RWPE2 (cell line): ENCODE measurements around the gene SPOCD1.

Source experiments
- ATAC-seq: fragments of 200-7000 bp; cut with Tn5 transposase; 3 replicates; pipeline ENCODE4 v1.9.1; 2021; ENCODE audit warnings: low read depth
- DNase-seq: peaks from one replicate; pipeline ENCODE4 v3.0.0-alpha.2; 2020; ENCODE audit warnings: low spot score
- H3K27ac ChIP-seq: fragments of 450-650 bp; 2 replicates; pipeline ENCODE4 v1.5.1; 2017; ENCODE audit warnings: mild to moderate bottlenecking; ENCODE audit not compliant: poor library complexity, severe bottlenecking
- H3K27me3 ChIP-seq: fragments of 250-450 bp; sonication (Bioruptor Pico); 2 replicates; pipeline ENCODE4 v1.5.1; 2021; ENCODE audit warnings: mild to moderate bottlenecking, moderate library complexity; ENCODE audit not compliant: insufficient read depth, poor library complexity, severe bottlenecking
- H3K36me3 ChIP-seq: fragments of 250-450 bp; sonication (Bioruptor Pico); 2 replicates; pipeline ENCODE4 v1.5.1; 2020; ENCODE audit warnings: low read depth, mild to moderate bottlenecking, moderate library complexity
- H3K4me1 ChIP-seq: fragments of 250-450 bp; sonication (Bioruptor Pico); 2 replicates; pipeline ENCODE4 v1.5.1; 2021; ENCODE audit warnings: mild to moderate bottlenecking, moderate library complexity; ENCODE audit not compliant: insufficient read depth, poor library complexity, severe bottlenecking
- H3K4me3 ChIP-seq: fragments of 250-450 bp; sonication (Bioruptor Pico); 2 replicates; pipeline ENCODE4 v1.5.1; 2021; ENCODE audit warnings: mild to moderate bottlenecking, moderate library complexity; ENCODE audit not compliant: severe bottlenecking
- H3K9me3 ChIP-seq: fragments of 250-450 bp; sonication (Bioruptor Pico); 2 replicates; pipeline ENCODE4 v1.5.1; 2021; ENCODE audit warnings: mild to moderate bottlenecking, moderate library complexity; ENCODE audit not compliant: severe bottlenecking
- CTCF ChIP-seq: fragments of 450-650 bp; IDR thresholded peaks from one replicate; pipeline ENCODE4 v1.5.1; 2017; ENCODE audit warnings: mild to moderate bottlenecking, moderate library complexity; ENCODE audit not compliant: poor library complexity, severe bottlenecking

SPOCD1 gene

GRCh38 chr1:31804098-31804497 is 11.7 kb downstream of the SPOCD1 start:
- Histone ChIP-seq H3K27me3 (no peaks in the 10 kb centered on the region), H3K4me3 (no peak overlapping the region), H3K36me3 (no peaks in the 10 kb centered on the region), H3K4me1 (peaks cover 2% of the 10 kb centered on the region), H3K27ac (no peak overlapping the region), H3K9me3 (no peaks in the 10 kb centered on the region)
- no peak for DNase-seq
- no peak for TF ChIP-seq CTCF
- no peak for ATAC-seq

- TF ChIP-seq CTCF: no peak
- H3K27ac ChIP-seq: no peak overlapping the region
- DNase-seq (no peak), ATAC-seq (no peak)
- no peak overlapping the region for H3K4me3 ChIP-seq
- H3K27me3 ChIP-seq: no peaks in the 10 kb centered on the region
- H3K9me3 ChIP-seq: no peaks in the 10 kb centered on the region
- H3K36me3 ChIP-seq: no peaks in the 10 kb centered on the region
- peaks cover 5% of the 10 kb centered on the region for H3K4me1 ChIP-seq
Measured at GRCh38 chr1:31803610-31804009, 12.2 kb downstream of the SPOCD1 start.

- Histone ChIP-seq H3K9me3 (no peaks in the 10 kb centered on the region), H3K4me1 (peaks cover 5% of the 10 kb centered on the region), H3K4me3 (no peak overlapping the region), H3K36me3 (no peaks in the 10 kb centered on the region), H3K27me3 (no peaks in the 10 kb centered on the region), H3K27ac (no peak overlapping the region)
- TF ChIP-seq CTCF: no peak
- DNase-seq (no peak), ATAC-seq (no peak)
Measured at GRCh38 chr1:31802190-31803150, 13.4 kb downstream of the SPOCD1 start.

GRCh38 chr1:31801458-31801857 is 14.4 kb downstream of the SPOCD1 start:
- ATAC-seq (no peak), DNase-seq (no peak)
- Histone ChIP-seq H3K4me1 (peaks cover 5% of the 10 kb centered on the region), H3K36me3 (no peaks in the 10 kb centered on the region), H3K27me3 (no peaks in the 10 kb centered on the region), H3K9me3 (no peaks in the 10 kb centered on the region), H3K4me3 (no peak overlapping the region), H3K27ac (no peak overlapping the region)
- TF ChIP-seq CTCF: no peak

- no peak overlapping the region for H3K4me3 ChIP-seq
- H3K27me3 ChIP-seq: no peaks in the 10 kb centered on the region
- no peaks in the 10 kb centered on the region for H3K36me3 ChIP-seq
- no peaks in the 10 kb centered on the region for H3K9me3 ChIP-seq
- no peak for TF ChIP-seq CTCF
- DNase-seq: no peak
- H3K27ac ChIP-seq: no peak overlapping the region
- ATAC-seq: no peak
- H3K4me1 ChIP-seq: peaks cover 5% of the 10 kb centered on the region
Measured at GRCh38 chr1:31800674-31800967, 15.2 kb downstream of the SPOCD1 start.
